ENCODE data around the gene TRIB2. TPM values are rescaled to one million over a fixed set of nuclear protein-coding genes. Genes with fewer than 3 reads are reported as not detected.
A peak's percentile ranks its signal among the peaks of the same experiment; 100 is the strongest.
"Not testable (repeated sequence)": the region's sequence is repeated elsewhere in the genome, so short reads cannot be mapped to it uniquely, and the experiment has no call there.

The TRIB2 gene
- 19.0 TPM for total RNA-seq

DNA sequence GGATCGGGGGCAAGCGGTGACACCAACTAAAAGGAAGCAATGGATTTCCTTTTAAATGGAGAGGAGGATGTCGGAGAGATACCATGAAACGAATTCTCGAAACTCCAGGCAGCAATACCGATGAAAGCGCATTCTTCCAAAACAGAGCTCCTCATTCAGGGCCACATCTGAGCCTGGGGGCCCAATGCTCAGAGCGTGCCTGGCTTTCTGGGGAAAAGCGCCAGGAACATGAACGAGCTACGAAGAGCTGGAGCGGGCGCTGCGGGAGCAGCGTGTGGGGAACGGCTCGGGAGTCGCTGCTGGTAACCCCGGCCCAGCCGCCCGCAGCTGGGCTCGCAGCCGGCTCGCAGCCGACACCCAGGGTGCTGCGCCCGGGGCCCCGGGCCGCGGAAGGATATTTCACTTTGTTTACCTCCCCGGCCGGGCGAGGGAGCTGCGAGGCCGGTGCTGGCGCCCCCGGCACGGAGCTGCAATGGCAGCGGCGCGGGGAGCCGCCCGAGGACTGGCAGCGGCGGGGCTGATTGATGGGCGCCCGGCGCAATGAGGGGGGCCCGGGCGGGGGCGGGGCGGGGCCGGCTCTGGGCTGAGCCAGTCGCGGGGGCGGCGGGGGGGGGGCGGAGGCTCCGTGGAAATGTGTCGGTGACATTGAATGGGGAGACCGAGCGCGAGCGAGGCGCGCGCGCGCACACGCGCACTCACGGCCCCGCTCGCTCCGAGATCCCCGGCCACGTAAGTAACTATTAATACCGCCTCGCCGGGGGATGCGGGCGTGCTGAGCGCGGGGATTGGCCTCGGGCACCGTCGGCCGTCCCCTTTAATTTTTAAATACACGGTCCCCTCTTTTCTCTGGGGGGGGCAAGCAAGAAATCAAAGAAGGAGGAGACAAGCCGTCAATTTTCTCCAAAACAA, at the start of gene TRIB2:
TSS of gene TRIB2 (plus strand) at position 655 of the 909 bp plus-strand sequence. CDS start 1,372 bp downstream, outside the sequence.
- DNase-seq = peak; percentile 90

DNA sequence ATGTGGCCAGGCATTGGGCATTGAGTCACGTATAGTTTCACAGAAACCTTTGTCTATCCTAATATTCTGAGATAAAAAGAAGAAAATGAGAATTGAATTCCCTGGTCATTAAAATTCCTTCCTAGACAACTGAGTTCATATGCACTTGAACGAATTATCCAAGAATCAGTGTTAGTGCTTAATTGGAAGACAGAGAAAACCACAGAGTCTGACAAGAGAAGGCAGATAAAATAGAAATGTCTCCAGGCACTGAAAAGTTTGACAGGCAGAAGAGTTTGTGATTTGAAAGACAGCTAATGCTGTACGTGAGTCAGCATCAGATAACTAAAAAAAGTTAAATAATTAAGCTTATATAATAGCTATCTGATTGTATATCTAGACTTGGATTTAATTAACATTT, 47.7 kb upstream of the TRIB2 start:
- no peak for DNase-seq

DNA sequence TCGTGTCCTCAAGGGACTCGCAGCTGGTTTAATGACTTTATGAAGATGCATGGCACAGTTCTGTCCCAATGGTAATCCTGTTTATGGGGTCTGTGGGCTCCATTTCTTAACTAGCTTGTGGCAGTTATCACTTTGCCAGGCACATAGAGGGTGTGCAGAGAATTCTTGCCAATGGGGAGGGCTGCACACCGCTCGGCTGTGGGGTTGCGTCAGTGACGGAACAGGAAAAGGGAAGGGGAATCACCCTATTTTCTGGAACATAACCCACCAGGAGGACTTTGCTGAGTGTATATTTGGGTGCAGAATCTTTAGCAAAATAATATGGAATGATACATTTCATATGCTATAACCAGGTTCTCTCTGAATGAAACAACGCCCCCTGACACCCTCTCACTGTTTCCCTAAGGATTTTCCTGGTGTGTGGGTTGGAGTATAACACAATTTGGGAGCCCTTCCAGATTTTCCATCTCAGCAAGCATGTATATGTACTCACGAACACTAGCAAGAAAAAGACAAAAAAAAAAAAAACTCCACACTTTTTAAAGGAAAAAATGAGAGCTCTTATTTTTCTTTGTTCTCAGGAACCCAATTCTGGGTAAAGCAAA, 43.9 kb upstream of the TRIB2 start:
- DNase-seq = no peak

DNA sequence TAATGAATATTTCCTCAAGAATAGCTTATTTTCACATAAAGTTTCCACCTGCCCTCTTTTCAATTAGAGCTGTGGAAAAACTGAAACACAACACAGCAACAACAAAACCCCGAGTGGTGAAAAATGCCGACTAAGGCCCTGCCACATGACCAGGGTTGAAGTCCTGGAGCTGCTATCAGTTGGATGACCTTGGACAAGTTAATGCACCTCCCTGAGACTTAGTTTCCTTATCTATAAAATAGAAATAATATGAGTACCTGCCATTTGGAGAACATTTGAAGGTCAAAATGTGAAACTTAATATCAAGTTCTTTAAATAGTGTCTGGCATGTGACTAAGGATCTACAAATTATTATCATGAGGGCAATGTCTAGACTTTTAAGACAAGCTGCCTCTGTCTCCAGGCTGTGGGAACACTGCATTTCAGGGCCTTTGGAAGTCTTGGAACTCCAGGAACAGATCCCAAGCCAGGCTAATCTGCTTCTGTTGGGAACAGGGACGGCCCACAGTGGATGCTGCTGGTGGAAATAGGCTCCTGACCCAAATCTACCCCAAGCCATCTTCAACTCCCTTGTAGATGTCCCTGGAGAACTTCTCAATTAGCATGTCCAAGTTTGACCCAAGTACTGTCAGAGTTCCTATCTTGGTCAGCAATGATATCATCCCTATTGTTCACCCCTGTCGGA, 42.0 kb upstream of the TRIB2 start:
- no peak for DNase-seq

DNA sequence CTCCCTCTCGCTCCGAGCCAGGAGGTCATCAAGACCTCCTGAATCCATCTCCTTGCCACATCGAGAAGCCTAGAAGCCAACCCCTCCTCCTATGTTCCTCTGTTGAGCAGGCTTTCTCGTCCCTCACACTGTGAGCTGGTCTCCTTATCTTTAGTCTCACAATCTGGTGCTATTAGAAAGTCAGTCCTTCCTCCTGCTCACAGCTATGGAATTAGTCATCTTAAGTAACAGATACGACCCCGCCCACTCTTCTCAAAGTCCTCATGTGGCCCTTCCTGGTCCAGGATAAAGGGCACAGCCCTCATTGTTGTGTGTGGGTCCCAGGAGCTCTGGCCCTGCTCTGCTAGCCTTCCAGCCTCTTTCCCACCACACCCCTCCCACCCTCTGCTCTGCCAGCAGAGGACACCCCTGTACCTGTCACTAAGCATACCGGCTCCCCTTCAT, 41.4 kb upstream of the TRIB2 start:
- DNase-seq = no peak

DNA sequence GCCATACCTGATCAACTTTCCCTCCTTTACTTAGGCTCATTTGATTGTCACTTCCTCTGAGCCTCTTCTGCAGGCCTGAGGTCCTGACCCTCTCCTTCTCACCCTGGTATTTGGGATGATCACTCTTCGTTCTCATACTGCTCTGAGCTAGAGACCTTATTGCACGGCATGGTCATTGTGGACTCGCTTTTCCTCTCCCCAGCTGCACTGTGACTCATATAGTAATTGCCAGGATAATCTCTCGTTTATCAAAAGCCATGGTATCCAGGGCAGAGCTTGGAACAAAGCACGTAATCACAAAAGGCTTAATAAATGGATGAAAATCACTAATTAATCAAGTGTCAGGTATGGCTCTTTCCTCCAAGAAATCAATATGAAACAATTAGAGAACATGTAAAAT, 40.9 kb upstream of the TRIB2 start:
- no peak for DNase-seq

DNA sequence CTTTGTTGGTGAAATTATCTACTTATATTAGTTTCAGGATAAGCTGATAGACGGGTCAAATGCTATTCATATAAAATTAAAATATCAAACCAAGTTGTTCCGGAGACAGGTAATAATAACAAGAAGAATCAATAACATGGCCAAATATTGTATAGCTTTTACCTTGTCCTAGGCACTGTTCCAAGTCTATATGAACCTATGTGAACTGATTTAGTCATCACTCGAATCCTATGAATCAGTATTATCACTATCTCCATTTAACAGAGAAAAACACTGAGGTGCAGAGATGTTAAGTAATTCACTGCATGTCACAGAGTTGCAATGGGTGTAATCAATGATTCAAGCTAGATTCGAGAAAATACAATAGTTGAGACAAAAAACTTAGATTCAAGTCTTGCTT, 40.0 kb upstream of the TRIB2 start:
- DNase-seq = no peak

DNA sequence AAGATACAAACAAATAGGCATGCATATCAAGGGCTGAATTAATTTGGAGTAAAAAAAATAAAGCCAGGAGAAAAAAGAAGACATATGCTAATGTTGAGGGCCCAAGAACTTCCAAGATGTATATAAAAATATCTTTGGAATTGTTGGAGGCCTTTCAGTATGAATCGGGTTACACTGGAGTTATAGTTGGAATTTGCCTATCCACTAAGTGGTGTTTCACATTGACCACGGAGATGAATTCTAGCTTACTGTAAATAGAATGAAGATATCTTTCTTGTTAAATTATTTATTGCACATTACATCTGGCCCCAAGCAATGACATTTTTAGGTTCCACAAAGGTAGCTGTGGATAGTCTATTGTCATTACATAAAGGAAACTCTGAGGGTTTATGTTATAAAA, 38.5 kb upstream of the TRIB2 start:
- no peak for DNase-seq

DNA sequence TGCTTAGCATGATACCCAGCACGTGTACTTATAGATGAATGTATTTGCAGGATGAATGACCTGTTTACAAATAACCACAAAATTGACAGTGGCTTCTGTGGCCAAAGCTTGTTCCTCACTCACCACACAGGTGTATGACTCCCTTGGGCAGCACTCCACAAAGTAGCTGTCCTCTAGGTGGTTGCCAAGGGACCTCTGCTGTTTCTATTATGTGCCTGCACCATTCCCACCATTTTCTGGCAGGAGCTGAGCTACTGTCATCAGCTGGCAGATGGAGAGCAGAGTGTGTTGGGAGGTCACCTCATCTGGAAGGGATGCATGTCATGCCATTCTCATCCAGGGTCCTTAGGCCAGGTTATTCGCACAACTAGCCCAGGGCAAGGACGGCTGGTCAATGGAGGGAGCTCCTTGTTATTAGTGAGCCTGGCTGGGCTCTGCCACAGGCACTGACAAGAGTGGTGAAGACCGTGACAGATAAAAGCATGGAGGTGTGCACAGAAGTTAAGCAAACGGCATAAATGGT, 37.1 kb upstream of the TRIB2 start:
- DNase-seq = no peak

DNA sequence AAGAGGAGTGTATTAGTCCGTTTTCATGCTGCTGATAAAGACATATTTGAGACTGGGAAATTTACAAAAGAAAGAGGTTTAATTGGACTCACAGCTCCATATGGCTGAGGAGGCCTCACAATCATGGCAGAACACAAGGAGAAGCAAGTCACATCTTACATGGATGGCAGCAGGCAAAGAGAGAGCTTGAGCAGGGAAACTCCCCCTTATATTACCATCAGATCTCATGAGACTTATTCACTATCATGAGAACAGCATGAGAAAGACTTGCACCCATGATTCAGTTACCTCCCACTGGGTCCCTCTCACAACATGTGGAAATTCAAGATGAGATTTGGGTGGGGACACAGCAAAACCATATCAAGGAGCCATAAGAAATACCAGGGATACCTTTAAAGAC, 36.6 kb upstream of the TRIB2 start:
- DNase-seq = not testable (repeated sequence)

DNA sequence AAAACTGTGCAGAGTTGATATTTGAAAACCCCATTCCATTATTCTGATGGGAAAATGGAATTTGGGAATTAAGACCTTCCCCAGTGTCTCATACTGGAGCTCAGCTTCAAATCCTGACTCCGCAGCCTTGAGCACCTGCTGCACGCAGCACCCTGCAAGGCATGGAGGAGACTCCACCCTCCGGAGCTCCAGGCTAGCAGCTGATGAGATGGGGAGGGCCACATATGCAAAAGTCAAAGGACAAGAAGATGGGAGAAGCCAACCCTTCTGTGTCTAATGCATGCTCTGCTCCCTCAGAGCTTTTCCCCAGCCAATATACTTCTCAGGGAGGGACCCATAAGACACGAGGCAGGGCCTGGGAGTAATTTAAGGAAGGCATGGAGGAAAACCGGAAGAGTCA, 34.7 kb upstream of the TRIB2 start:
- DNase-seq = no peak

DNA sequence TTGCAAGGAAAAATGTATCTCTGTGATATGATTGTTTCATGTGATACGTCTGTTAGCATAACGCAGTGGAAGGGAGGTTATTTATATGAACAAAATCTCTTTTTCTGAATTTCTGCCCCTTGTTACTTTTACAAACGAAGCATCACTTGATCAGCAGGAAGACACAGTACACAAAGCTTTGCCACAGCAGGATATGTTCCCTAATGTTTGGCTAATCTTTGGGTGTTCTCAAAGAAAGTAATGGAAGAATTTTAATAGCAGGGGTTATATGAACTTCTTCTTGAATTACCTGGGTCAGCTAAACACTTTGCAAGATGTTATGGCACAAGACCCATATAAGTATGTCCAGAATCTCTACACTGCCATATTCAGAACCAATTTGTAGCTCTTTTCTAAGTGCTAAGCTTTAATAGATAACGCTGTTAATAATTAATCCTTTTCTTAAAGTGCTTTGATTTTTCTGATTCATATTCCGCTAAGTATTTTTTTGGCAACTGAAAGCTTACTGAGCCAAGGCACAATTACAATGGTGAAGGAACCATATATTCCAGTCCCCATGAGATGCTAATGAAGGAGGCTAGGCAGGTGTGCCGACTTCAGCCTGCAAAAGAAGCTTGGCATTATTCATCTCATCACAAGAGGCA, 33.2 kb upstream of the TRIB2 start:
- DNase-seq = no peak

DNA sequence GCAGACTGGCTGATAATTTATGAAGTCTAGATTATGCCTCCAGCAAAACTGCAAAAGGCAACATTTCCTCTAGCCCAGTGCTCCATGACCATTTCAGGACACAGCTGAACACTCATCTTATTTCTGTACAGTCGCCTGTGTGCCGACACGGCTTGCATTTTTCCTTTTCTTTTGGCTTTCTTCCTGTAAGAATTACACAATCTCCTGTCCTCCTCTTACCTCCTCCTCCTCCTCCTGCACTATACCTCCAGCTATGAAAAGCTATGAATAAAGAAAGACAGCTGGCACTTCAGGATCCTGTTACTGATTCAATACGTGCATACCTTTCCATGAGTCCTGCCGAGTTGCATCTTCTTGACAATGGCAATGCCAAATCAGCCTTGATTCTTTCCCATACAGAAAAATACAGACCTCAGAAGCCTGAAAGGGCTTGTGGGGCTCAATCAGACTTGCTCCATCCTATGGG, 32.2 kb upstream of the TRIB2 start:
- DNase-seq = no peak

DNA sequence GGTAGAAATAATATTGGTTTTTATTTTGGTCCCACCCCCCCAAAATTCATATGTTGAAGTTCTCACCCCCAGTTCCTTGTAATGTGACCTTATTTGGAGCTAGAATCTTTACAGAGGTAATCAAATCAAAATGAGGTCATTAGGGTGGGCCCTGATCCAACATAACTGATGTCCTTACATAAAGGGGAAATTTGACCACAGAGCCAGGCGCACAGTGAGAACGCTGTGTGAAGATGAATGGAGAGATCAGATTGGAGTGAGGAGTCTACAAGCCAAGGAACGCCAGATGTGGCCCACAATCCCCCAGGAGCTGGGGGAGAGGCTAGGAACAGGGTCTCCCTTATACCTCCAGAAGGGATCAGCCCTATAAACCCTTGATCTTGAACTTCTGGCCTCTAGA, 31.6 kb upstream of the TRIB2 start:
- no peak for DNase-seq

DNA sequence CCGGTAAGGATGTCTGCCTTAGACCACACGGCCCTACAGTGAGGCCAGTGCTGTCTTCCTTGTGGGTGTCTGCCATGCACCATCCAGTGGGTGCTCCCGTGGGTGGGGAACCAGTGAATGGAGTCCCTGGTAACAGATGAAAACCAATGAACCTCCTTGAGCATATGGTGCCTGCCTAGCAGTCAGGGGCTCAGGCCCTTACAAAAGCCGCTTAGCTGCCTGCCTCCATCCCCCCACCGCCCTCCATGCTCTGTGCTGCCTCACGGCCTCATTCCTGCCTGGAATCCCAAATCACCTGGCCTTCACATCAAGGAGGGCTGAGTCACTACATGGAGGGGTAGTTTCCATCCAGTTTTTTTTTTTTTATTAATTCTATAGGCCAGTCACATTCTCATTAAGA, 30.8 kb upstream of the TRIB2 start:
- DNase-seq = no peak

DNA sequence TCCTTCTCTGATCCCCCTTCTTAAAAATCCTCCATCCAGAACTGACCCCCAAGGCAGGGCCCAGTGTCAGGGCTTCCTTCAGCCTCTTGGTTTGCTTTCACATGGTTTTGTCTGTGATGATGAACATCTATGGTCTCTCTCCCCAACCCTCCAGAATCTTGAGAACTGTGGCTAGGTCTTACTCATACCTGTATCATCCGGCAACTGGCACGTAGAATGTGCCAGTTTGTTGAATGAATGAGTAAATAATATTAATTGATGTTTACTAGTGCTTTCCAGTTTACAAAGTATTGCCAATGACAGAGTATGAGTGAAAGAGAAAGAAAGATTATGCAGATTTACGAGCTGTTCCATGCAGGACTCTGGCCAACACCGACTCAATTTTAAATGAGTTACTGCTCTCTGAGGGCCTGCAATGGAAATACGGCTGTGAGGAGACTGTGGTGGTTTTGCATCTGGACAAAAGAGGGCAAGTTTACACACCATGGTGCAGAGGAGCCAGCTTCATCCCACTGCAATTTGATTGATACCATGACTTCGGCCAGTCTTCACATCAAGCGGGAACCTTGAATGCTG, 29.9 kb upstream of the TRIB2 start:
- DNase-seq = no peak

DNA sequence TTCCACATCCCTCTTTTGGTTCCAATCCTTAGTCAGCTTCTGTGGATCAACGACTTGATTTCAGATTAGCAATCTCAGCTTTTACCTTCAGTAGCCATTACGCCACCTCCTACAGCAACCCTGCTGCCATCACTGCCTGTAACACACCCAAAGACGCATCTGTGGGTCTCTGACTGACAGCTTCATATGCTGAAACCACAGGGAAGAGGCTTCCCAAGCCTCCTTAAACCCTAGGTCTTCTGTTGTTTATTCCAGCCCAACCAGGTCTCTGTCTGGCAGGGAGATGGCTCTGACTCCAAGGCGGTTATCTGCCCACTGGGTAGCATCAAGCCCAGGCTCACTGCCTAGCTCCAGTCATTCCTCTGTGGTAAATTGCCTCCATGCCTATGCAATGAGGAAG, 28.6 kb upstream of the TRIB2 start:
- DNase-seq = no peak

DNA sequence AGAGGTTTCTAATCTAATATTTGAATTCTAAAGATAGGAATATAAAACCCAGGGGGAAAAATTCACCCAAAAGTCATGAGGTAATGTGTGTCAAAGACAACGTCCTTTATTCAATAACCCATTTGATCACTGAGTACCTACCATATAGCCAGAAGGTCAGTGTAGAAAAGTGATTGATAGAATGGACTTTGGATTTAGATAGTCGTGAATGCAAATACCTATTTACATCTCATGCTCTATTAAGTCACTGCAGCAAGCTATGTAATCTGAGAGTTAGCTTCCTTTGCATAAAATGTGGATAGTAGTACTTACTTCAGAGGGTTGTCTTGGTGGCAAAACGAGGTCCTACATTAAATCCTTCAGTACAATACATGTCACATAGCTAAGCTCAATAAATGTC, 27.8 kb upstream of the TRIB2 start:
- no peak for DNase-seq

DNA sequence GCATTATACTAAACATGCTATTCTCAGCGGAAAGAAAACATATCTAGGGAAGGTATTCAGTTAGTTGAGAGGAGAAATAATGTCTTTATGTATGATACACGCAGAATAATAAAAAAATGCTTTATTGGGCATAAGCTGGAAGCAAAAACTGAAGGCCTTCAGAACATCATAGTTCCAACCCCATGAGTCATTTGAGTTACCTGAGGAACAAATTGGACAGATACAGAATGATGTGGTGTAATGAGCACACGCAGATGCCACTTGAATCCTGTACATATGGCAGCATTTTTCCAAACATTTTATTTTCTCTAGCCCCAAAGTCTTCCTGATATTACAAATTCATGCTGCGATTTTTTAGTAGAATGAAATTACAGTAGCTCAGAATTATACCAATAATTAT, 23.2 kb upstream of the TRIB2 start:
- no peak for DNase-seq

DNA sequence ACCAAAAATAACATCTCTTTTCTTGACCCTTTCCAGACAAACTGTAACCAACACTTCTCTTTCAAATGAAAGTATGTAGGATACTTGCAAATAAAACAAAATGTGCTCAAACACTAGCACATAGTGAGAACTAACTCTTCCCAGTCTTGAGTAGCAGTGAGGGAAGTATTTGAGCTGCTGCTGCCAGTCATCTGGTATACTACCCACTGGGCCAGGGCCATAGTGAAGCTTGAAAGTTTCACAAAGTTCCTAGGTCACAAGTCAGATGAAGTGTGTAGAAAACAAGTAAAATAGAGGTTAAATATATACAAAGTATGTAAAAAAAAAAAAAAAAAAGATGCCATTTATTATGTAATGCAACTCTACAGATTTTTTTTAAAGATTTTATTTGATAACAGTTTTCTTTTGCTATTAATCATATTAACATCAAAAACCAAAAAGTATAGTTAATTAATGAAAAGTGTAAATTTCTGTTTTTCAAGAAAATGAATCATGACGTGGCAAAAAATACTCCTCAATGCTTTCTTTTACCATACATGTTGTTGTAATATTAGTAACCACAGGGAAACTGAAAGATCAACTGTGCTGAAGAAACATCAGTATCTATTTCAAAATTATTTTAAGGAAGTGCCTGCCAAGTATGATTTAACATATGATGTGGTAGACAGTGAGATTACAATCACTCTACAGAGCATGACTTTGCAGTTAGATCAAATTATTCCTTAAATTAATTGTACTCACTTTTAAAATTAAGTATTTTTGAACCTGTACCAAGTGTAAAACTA, 21.6 kb upstream of the TRIB2 start:
- no peak for DNase-seq

DNA sequence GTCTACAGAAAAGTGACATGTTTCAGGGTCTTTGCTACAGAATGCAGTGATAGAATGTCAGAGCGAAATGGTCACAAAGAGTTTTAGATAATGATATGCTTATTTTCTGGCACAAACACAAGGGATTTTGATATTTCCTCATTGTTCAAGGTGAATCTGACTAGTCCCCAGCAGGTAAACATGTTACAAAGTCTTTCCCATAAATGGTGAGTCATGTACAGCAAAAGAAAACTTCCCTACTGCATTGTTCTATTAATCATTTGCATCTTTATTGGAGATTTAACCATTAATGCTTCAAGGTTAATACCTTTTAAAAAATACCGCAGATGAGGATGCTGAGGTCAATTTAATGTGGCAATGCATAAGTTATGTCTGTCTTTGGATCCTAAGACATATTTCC, 19.1 kb upstream of the TRIB2 start:
- DNase-seq = no peak

Measured in skin of body (tissue), 2 donors.